ENCODE results near the gene VILL.

The VILL gene

GRCh38 chr3:38001456-38002081 lies 11.0 kb downstream of the VILL start:
- DNase-seq = no peak

DNA sequence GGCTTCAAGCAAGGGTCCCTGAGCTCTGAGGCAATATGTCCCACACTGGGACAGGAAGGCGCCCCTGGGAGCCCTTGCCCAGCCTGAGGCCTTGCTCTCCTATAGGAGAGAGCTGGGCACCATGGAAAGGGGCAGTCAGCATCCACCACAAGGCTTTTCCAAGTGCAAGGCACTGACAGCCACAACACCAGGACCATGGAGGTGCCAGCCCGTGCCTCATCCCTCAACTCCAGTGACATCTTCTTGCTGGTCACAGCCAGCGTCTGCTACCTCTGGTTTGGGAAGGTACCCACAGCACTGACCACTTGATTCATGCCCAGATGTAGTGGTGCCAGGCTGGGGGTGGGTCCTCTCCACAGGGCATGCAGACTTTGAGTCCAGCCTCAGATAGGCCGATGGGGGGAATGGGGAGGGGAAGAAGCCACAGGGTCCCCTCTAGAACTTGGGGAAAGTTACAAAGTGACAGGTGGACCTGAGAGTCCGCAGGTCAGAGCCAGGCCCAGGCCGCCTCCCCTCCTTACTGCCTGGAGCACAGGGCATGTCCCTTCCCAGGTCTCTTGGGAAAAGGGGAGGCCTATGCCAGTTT lies 11.8 kb downstream of the VILL start:
- no peak for DNase-seq

DNA sequence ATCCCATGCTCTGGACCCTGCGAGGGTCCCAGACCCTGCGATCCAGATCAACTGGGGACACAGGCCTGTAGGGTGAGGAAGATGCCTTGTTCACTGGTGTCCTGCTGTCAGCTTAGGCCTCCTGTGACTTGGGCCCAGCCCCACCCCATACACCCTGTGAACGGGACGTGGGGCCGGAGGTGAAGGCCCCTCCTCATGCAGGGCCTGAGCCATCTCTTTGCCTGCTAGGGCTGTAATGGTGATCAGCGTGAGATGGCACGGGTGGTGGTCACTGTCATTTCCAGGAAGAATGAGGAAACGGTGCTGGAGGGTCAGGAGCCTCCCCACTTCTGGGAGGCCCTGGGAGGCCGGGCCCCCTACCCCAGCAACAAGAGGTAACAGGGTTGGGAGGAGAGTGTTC lies 12.4 kb downstream of the VILL start:
- DNase-seq = no peak

DNA sequence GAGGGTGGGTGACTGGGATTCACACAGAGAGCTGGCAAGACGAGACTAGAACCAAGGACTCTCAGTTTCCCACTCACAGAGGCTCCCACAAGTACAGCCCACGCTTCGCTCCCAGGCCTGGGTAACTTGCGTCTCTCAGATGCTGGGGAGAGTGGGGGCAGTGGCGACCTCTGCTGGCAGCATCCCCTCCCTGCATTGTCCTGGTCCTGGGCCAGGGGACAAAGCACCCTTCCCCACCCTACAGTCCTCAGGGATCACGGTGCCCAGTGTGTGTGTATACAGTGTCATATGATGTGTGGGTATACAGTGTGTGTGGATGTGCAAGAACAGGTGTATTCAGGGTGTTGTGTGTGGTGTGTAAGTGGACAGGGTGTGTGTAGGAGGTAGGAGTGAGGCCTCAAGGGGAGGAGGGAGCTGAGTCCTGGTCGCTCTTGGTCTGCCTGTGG lies 12.8 kb downstream of the VILL start:
- peak; percentile 31 for DNase-seq

DNA sequence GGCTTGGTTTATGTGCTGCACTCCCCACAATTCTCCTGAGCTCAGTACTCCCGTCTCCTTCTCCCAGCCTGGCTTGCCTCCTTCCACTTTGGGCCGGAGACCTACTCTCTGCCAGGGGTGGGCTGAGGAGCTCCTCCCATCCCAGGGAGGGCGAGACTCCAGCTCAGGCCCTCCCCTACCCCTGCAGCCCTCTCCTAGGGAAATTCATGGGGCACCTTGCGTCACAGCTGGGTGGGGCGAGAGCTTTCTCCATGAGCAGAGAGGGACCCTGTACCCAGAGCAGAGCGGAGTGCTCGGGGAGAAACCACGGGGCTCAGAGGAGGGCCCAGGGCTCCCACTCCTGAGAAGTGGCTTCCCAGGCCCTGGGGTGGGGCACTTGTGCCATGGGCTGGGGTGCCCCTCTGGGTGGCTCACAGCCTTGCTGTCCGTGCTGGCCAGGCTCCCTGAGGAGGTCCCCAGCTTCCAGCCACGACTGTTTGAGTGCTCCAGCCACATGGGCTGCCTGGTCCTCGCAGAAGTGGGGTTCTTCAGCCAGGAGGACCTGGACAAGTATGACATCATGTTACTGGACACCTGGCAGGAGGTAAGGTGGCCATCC lies 13.3 kb downstream of the VILL start:
- no peak for DNase-seq

DNA sequence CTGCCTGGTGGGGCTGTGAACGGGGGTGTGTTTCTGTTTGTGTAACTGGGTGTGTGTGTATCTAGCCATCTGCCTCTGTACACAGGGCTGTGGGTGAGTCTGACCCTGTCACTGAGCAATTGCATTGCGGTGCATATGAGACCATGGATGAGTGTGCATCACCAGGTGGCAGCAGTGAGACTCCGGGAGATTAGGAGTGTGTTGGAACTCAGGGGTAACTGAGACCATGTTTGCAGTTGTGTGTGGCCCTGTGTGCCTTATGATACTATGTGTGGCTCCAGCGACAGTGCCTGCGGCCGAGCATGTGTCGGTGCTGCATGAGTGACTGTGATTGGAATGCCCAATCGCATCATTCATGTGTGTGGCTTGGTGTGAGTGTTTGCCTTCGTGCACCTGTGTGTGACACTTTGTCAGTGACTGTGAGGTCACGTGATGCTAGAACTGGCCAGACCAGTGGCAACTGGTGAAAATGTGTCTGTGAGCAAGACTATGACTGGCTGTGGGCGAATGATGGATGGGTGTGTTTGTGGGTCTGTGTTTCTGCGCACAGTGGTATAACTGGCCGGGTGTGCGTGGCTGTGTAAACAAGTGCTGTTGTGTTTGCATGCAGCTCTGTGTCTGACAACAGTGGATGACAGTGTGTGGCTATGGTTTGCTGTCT lies 14.0 kb downstream of the VILL start:
- peak; percentile 43 for DNase-seq

DNA sequence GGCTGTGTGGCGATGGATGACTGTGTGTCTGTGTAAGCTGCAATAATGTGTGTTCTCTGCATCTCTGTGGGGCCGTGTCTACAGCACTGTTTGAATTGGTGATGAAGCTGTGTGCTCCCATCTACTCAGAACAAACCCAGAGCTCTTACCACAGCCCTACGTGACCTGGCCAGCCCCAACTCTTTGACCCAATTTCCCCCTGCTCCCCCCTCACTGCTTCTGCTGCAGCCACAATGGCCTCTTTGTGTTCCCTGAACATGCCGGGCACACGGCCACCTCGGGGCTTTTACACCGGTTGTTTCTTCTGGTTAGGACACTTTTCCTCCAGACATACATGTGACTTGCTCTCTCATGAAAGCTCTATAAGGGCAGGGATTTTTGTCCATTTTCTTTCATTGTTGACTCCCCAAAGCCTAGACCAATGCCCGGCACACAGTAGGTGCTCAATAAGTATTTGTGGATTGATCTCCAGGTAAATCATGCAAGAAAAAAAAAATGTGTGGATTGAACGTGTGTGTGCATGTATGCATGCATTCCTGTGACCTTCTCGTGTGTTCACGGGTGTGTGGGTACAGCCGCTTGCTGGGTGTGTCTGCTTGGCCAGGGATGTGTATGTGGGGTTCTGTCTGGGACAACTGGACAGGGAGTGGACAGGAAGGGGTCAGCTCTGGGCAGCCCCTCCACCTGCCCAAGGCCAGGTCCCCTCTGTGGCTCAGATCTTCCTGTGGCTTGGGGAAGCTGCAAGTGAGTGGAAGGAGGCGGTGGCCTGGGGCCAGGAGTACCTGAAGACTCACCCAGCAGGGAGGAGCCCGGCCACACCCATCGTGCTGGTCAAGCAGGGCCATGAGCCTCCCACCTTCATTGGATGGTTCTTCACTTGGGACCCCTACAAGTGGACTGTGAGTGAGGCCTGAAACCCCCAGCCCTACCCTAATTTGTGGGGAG lies 14.8 kb downstream of the VILL start:
- no peak for DNase-seq

DNA sequence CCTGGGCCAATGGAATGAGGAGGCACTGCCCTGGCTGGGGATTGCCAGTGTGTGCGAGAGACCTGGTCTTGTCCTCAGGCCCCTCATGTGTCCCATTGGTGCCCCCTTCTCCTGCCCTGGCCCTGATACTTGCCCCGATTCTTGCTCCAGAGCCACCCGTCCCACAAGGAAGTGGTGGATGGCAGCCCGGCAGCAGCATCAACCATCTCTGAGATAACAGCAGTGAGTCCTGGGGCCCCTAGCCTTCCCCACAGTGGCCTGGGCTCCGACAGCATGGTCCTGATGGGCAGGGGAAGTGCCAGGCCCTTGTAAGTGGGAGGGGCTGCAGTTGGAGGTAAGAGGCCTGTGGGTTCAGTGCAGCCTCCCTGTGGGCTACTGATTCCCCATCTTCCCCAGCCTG lies 15.4 kb downstream of the VILL start:
- no peak for DNase-seq

- DNase-seq = no peak
Measured at GRCh38 chr3:38006445-38006995, 15.9 kb downstream of the VILL start.

DNA sequence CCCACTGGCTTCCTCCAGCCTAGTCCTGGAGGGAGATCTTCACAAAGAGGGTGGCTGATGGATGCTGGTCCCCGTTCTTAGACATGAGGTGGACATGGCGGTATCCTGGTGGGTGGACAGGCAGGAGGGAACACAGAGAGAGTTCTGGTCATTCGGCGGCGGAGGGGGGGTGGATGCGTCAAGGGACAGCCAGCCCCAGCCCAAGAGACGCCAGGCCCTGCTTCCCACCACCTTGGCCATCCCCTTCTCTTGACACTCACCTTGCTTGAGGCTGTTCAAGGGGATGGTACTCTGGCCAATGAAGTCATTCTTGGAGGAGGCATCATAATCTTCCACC lies 17.1 kb downstream of the VILL start:
- no peak for DNase-seq

- DNase-seq = no peak
Measured at GRCh38 chr3:38008191-38008701, 17.7 kb downstream of the VILL start.

GRCh38 chr3:38008971-38009580 lies 18.5 kb downstream of the VILL start:
- DNase-seq = no peak

GRCh38 chr3:38009807-38010591 lies 19.4 kb downstream of the VILL start:
- no peak for DNase-seq

GRCh38 chr3:38011111-38011510 lies 20.5 kb downstream of the VILL start:
- DNase-seq = no peak

- no peak for DNase-seq
Measured at GRCh38 chr3:38015485-38015884, 24.9 kb downstream of the VILL start.

DNA sequence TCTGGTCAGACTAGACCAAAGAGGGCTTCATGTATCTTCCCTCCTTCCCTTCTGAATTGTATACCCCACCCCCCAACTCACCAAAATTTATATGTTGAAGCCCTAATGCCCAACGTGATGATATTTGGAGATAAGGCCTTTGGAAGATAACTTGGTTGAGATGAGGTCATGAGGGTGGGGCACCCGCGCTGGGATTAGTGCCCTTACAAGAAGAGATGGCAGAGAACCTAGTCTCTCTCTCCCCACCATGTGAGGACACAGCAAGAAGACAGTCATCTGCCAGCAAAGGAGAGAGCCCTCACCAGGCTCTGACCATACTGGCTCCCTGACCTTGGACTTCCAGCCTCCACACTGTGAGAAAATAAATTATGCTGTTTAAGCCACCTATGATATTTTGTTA lies 25.4 kb downstream of the VILL start:
- no peak for DNase-seq

DNA sequence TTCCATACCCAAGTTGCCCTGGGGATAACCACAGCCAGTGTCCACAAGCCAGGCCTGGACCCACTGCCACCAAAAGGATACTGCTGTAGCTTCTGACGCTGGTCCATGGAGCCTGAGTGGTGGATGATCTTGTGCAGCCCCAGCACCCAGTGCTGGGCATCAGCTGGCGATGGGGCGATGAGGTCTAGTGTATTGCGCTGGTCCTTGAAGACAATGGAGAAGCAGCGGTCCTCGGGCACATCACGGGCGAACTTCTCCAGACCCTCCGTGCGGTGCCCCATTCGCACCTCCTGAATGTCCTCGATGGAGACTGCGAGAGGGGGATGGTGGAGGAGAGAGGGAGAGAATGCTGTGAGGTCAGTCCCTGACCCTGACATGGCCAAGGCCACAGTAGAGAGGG lies 25.8 kb downstream of the VILL start:
- no peak for DNase-seq

DNA sequence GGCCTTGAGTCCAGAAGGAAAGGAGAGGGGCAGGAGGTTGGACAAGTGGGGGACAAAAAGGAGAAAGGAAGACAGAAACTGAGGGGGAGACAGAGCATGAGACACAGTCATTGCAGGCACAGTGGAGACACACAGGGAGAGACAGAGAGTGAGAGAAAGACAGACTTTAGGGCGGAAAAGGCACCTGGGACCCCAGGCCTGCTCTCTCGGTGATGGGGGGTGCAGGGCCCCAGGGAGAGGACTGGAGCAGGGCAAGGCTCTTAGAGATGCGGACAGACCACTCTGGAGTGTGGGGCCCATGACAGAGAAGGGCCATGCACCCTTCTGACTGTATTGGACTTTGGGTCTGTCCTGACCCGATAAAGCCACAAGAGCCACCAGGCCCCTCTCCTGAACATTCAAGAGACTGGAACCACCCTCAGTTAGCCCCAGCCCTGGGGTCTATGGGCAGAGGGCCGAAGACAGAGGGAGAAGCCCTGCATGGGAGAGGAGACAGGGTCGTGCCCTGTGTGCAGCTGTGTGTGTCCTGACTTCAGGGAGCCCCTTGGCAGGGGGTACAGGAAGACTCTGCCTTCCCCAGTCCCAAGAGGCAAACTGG lies 26.4 kb downstream of the VILL start:
- DNase-seq = no peak

DNA sequence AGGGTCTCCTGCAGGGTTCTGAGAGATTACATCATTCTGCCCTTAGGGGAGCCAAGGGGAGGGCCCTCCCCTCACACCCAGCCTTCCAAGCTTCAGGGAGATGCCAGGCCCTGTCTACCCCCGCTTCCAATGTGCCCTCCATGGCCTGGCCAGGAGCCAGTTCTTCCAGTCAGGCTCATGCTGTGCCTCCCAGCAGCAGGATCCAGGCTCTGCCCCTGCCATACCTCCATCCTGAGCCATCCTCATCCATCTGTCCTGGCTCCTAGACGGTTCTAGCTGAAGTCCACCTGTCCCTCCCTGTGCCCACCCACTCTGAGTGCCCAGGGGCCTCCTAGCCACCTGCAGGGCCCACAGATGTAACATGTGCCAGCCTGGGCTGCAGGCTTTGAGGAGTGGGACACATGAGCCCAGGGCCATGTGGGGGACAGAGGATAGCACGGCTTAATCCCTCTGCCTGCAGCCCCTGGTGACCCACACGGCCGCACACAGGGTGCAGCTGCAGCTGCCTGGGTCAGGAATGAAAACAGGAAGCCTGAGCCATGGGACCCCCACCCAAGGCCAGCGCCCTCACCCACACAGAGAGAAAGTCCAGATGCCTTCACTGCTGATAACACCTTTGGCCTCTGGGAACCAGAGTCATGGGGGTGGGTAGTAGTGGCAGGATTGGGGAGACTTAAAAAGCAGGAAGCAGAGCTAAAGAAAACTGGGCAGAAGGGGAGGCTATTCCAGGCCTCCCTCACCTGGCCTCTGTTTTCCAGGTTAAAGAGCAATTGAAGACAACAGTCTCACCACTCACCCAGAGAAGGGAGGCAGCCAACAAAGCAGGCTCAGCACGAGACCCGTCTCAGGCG lies 27.1 kb downstream of the VILL start:
- no peak for DNase-seq
